NCI-H1930 (cell line): ENCODE data around the gene CCBE1.
"Not testable (repeated sequence)": the region's sequence is repeated elsewhere in the genome, so short reads cannot be mapped to it uniquely, and the experiment has no call there.

Experiments
- DNase-seq, 2 experiments: peaks; one replicate each; lab custom pipeline; 2025; lab: John Stamatoyannopoulos, UW

The CCBE1 gene

DNA sequence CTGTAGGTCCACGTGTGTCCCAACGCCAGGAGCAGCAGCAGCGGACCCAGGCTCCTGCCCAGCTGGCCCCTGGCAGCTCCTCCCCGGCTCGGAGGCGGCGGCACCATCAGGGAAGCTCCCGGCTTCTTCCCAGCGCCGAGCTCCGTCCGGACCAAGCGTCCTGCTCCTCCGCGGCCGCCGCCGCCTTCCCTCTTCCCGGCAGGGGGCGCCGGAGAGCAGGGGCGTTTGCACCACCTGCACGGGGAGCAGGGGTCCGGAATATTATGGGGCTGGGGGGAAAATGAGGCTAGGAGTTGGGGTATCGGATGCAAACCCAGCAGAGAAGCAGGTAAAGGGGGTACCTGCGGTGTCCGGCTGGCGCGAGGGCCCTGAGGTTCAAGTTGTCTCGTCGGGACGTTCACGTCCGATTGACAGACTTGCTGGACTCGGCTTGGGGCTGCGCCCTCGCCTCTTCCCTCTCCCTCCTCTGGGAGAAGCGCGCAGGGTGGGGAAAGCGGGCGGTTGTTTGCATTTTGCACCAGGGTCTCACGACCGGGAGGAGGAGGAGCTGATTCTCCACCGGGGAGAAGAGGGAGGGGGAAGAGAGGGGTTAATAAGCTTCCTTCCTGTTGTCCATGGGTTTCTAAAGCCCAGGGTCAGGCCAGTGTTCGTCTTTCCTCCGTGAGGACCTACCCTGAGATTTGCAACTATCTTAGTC, at the start of gene CCBE1:
CCBE1 (minus strand) TSS at position 188 of the 697 bp plus-strand sequence.
- peak; percentile 54 to 83 for DNase-seq

- no peak for DNase-seq
Measured at GRCh38 chr18:59744271-59744721, 47.1 kb upstream of the CCBE1 start.

DNA sequence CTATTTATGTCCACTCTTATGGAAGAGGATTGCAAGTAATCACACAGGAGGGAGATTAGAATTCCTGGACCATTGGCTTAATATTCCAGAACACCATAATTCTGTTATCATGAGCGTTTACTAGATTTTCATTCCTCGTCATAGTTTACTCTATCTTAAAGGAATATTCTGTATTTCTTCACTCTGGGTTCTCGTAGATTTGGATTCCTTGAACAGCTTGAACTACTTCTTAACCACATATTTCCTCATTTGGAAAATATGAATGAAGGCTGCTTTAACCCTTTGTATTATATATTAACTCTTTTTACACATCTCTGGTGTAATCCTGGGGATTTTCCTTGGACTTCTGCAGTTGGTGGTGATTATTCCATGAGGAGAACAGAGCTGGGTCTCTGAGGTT, 46.3 kb upstream of the CCBE1 start:
- DNase-seq: no peak

- DNase-seq: no peak
Measured at GRCh38 chr18:59742325-59743111, 45.3 kb upstream of the CCBE1 start.

- no peak for DNase-seq
Measured at GRCh38 chr18:59740141-59740540, 42.9 kb upstream of the CCBE1 start.

DNA sequence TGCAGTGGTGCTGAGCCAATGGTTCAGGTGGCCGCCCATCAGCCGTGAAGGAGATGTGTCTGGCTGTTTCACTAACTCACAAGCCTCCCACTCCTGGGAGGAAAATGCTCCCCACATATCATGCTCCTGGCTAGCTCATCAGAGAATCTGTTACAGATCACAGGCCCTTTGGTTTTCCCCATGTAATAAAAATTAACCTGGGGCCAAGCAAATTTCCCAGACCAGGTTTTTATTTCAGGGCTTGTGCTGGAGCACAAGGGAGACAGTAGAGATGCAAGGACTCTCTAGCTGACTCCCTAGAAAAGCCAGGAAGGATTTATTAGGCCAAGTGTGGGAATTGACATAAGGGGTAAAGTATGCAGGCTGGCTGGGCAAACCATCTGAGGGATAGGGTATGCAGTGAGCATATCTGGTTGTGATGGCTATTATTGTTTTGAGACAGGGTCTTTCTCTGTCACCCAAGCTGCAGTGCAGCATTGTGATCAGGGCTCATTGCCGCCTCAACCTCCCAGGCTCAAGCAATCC, 40.6 kb upstream of the CCBE1 start:
- DNase-seq: no peak

DNA sequence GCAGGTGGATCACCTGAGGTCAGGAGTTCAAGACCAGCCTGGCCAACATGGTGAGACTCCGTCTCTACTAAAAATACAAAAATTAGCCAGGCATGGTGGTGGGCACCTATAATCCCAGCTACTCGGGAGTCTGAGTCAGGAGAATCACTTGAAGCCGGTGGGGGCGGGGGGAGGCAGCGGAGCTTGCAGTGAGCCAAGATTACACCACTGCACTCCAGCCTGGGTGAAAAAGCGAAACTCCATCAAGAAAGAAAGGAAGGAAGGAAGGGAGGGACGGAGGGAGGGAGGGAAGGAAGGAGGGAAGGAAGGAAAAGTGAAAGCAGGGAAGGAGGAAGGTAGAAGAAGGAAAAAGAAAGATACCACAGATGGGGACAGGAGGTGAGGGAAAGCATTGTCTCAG, 40.1 kb upstream of the CCBE1 start:
- DNase-seq: not testable (repeated sequence)

- DNase-seq: no peak
Measured at GRCh38 chr18:59736061-59736460, 38.8 kb upstream of the CCBE1 start.

GRCh38 chr18:59735269-59735860, 38.1 kb upstream of the CCBE1 start:
- no peak for DNase-seq

DNA sequence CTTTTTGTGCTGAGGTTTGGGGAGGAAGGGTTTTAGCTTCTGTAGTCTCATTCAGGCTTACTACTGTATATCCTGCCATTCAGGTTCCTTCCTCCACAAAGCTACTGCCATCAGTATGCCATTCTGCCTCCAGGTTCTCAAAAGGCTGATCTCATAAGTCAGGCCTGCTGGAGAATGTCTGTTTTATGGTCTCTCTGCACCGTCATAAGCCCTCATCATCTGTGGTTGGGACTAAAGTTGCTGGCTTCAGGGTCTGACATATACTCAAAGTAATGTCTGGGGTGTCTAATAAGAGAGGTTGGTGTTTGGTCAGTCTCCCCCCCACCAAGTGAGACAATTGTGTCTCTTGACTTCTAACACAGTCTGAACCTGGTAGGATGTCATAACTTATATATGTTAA, 36.2 kb upstream of the CCBE1 start:
- DNase-seq: no peak

DNA sequence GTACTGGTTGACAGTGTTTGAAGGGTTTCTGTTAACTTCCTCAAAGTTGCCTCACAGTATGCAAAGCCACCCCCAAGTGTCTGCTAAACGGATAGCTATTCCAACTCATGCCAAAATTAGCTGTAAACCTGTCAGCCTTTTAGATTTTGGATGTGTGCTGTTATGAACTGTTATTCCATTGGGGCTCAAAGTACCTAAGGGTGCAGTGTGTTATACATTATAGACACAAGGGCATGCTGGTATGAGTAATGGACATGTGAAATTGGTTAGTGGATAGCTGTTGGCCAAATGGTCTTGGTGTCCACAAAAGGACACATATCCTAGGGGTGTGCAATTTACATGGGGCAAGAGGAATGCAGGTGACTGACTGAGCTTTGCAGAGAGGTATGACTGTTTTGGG, 33.7 kb upstream of the CCBE1 start:
- no peak for DNase-seq

DNA sequence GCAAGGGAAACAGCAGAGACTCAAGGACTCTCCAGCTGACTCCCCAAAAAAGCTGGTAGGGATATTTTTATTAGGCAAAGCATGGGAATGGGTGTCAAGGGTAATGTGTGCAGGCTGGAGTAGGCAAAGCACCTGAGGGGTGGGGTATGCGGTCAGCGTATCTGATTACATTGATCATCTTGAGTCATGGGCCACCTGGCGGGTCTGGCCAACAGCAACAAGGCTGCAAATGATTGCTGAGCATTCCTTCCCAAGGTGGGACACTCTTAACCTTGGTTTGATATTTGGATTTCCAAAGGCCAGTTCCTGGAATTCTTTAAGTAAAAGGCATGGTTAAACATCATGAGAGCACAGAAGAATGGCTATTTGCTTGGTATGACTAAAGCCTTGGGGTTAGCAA, 32.6 kb upstream of the CCBE1 start:
- DNase-seq: no peak

DNA sequence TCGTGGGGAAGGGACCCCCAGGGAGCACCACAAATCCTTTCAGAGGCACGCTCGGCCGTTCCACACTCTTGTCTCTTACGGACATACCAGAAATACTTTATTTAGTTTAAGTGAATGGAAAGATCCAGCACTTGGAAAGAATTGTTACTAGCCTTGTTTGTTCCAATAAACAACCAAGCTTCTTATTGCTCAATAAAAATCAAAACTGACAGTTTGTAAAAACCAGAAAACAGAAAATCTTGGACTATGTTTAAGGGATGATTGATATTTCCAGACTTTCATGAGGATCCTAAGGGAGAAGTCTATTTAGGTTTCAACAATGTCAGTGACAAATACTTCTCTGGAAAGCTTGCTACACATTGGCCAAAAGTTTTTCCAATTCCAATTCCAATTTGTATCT, 31.6 kb upstream of the CCBE1 start:
- DNase-seq: no peak

DNA sequence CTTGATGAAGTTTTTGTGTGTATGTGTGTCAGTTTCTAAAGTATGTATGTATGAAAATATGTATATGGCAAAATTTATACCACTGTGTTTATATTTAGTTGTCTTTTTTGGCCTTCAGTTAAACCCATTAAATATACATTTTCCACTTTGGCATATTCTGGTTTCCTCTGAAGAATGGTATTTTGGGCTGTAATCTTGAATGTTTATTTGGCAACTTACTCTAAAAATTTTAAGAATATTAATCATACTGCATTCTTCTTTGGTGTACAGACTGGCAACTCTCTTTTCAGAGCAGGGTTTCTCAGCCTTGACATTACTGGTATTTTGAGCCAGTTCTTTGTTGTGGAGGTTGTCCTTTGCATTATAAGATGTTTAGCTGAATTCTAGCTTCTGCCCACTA, 27.9 kb upstream of the CCBE1 start:
- DNase-seq: no peak

DNA sequence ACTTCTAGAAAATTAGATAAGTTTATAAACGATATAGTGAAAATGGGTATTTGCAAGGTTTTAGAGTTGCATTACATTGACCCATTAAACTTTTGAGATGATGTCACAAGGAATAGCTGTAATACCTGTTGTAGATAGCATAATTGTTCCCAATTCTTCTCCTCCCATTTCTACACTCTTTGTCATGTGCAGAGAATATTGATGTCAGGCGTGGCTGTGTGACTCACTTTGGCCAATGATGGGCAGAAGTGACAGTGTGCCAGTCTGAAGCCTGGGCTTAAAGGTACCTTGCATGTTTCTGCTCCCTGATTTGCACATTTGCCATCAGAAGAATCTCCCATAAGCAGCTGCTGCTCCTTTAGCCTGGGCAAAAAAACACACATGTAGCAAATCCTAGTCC, 26.9 kb upstream of the CCBE1 start:
- no peak for DNase-seq

- no peak for DNase-seq
Measured at GRCh38 chr18:59721931-59722330, 24.7 kb upstream of the CCBE1 start.

DNA sequence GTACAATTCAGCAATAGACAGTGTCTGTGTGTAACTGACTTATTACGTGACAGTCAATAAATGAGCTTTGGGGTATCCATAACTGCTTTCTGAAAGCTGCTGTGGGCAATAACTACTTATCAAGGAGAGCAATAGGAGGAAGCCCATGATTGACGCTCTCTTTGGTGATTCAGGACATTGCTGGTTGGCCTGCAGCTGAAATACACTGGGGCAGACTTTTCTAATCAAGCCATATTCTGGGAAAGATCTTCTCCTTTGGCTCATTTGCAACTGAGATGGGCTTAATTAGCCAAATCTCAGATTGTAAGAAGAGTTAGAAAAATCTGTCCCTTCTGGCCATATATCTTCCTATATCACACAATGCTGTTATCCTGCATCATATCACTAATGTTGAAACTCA, 24.0 kb upstream of the CCBE1 start:
- DNase-seq: no peak

GRCh38 chr18:59719544-59720181, 22.4 kb upstream of the CCBE1 start:
- DNase-seq: no peak

DNA sequence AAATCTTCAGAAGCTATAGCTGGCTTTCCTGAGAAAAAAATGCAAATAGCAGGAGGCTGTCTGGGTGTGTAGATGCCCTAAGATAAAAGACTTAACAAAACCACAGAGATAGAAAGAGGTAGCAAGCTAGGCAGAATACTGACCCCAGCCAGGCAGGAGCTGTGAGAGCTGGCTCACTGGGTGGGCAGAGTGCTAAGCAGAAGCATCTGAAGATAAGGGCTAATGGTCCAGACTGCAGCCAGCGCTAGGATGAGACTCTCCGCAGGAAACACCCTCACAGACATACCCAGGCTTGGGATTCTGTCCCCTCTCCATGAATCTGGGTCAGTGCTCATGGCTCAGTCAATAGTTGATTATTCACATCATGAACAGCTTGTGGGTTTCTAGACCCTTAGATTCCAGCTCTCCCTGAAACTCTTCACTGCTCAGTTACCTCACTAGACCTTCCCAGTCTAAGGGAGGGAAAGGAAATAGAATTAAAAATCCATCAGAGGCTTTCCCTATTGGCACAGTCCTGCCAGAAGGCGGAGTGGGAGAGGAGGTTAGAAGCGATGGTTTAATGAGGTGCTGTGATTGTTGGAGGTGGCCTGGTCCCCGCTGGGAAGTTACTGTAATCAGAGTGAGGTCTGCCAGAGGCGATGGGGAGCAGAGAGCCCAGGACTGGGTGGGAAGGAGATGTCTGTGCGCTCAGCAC, 21.4 kb upstream of the CCBE1 start:
- no peak for DNase-seq

DNA sequence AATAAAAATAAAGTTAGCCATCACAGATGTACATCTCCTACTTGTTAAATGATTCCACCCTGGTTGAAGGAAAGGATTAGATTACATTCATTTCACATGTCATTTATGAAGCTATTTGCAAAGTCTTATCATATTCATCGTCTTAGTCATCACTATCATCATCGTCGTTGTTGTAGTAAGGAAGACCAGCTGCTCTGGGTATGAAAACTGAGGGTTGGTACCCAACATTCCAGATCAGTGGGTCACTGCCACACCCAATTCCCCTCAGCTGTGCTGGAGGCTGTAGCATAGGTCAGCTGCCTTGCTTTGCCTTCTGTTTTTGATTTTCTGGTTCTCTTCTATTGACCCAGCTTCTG, 20.9 kb upstream of the CCBE1 start:
- no peak for DNase-seq

- DNase-seq: no peak
Measured at GRCh38 chr18:59717291-59717690, 20.1 kb upstream of the CCBE1 start.

DNA sequence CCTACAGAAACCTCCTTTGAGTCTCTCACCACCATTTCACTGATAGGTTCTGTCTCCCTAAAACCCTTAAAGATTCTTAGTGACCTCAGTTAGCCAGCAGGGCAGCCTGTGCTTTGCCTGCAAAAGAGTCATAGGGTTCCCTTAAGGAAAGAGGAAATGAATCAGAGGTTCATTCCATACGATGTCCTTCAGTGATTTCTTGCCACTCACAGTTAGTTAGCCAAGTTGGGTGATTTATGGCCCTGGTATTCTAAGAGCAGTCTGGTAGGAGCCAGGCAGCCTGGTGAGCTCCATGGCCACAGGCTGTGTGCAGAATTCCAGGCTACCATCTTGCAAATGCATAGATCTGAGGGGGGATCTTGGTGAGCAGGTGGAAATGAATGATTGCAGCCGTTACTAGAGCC, 18.7 kb upstream of the CCBE1 start:
- no peak for DNase-seq
